Gastroesophageal sphincter (tissue), 3 donors: ENCODE results near the gene FGFR4.

Source experiments
- POLR2A ChIP-seq, 2 donors: fragments of 450-650 bp; IDR thresholded peaks; one replicate each; pipeline ENCODE4 v1.6.1; 2017; ENCODE audit warnings: antibody characterized with exemption in 2 of 2, mild to moderate bottlenecking in 2 of 2, moderate library complexity in 1 of 2
- TF ChIP-seq, protein P1 (sequence below), 4 experiments: fragments of 200-600 bp in 2 of 4; fragments of 450-650 bp in 2 of 4; sonication (generic) in 1 of 4; IDR thresholded peaks; one replicate each; pipeline ENCODE4 v1.5.1; 2017 to 2019; ENCODE audit warnings: antibody characterized with exemption in 4 of 4, mild to moderate bottlenecking in 2 of 4, moderate library complexity in 2 of 4

DNA sequence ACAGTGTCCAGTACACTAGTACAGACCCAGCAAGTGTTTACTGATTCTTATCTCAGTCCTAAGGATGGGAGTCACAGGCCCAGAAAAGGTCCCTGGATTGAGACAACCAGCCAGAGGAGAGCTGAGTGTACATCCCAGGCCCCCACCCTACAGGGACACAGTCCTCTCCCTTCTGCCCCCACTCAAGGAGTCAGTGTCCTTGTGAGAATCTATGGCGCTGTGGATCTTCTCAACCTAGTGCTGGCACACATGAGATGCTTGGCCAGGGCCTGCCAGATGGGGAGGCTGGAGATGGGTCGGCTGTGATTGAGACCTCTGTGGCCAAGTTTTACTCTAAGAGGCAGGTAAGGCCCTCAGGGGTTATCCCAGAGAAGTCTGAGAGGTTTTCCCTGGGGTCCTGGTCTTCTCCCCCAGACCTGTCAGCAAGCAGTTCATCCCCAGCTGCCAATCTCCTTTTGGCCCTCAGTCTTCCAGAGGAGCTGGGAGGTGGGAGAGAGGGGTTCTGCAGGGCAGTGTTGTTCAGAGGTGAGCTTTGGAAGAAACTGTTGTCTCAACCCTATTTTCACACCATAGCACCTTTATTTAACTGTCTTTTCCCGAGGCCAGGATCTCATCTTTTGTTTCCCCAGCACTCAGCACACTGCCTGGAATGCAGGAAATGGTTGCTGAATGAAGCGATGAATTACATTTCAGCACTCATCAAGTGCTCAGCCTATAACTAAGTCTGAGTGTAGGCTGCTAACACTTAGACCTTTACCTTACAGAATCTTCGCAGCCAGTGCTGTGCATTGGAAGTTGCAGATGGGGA, 43.7 kb downstream of the FGFR4 start:
- TF ChIP-seq, protein P1, sequence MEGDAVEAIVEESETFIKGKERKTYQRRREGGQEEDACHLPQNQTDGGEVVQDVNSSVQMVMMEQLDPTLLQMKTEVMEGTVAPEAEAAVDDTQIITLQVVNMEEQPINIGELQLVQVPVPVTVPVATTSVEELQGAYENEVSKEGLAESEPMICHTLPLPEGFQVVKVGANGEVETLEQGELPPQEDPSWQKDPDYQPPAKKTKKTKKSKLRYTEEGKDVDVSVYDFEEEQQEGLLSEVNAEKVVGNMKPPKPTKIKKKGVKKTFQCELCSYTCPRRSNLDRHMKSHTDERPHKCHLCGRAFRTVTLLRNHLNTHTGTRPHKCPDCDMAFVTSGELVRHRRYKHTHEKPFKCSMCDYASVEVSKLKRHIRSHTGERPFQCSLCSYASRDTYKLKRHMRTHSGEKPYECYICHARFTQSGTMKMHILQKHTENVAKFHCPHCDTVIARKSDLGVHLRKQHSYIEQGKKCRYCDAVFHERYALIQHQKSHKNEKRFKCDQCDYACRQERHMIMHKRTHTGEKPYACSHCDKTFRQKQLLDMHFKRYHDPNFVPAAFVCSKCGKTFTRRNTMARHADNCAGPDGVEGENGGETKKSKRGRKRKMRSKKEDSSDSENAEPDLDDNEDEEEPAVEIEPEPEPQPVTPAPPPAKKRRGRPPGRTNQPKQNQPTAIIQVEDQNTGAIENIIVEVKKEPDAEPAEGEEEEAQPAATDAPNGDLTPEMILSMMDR (IDR thresholded peaks at IDR 0.05), result no peak
- TF ChIP-seq POLR2A (IDR thresholded peaks at IDR 0.05), result no peak
